ENCODE data around the gene AIF1L.

- TF ChIP-seq EZH2phosphoT487 (IDR thresholded peaks at IDR 0.05; ENCODE audit: borderline replicate concordance, low read depth, low read length) (no peak), CTCF (conservative IDR thresholded peaks at IDR 0.05; ENCODE audit: low read length) (no peak)
Observed at GRCh38 chr9:131125038-131125287, 28.6 kb downstream of the AIF1L start.

Measured in OCI-LY7 (cell line).